WTC11 (cell line): ENCODE measurements around the gene DACT1. TPM values are rescaled to one million over a fixed set of nuclear protein-coding genes. Genes with fewer than 3 reads are reported as not detected.

Experiments used
- ATAC-seq: fragments of 200-7000 bp; cut with Tn5 transposase; 2 replicates; pipeline ENCODE4 v1.10.0; 2021; ENCODE audit warnings: mild to moderate bottlenecking, moderate library complexity
- CTCF ChIA-PET: fragments of 300-600 bp; sonication (Branson Sonifier 250); formaldehyde crosslinking; loops from one replicate; lab custom pipeline; 2021; ENCODE audit warnings: antibody characterized with exemption; lab: Charles Lee
- POLR2A ChIA-PET: fragments of 350-600 bp; sonication (Branson Sonifier 250); formaldehyde crosslinking; loops from one replicate; lab custom pipeline; 2021; ENCODE audit warnings: antibody characterized with exemption; lab: Charles Lee
- DNase-seq: peaks from one replicate; pipeline ENCODE4 v3.0.0; 2021; ENCODE audit warnings: low spot score
- H3K27ac Mint-ChIP-seq: 2 replicates; pipeline ENCODE4 v1.8.0; 2021; ENCODE audit warnings: mixed read lengths
- H3K27me3 Mint-ChIP-seq: 2 replicates; pipeline ENCODE4 v1.8.0; 2021; ENCODE audit warnings: low read depth, mild to moderate bottlenecking, moderate library complexity, mixed read lengths
- H3K36me3 Mint-ChIP-seq: 2 replicates; pipeline ENCODE4 v1.8.0; 2021; ENCODE audit warnings: mixed read lengths
- H3K4me1 Mint-ChIP-seq: 2 replicates; pipeline ENCODE4 v1.8.0; 2022; ENCODE audit warnings: mixed read lengths
- H3K4me3 Mint-ChIP-seq: 2 replicates; pipeline ENCODE4 v1.8.0; 2021; ENCODE audit warnings: mild to moderate bottlenecking, moderate library complexity, mixed read lengths
- H3K9me3 Mint-ChIP-seq: 2 replicates; pipeline ENCODE4 v1.8.0; 2021; ENCODE audit warnings: mixed read lengths
- AFF4 ChIP-seq: sonication (generic); formaldehyde crosslinking; IDR thresholded peaks from 2 replicates; pipeline ENCODE4 v1.8.1; 2023; ENCODE audit warnings: mild to moderate bottlenecking, missing genetic modification reagents, borderline replicate concordance
- CDX4 ChIP-seq: fragments of 250-450 bp; sonication (Bioruptor Pico); IDR thresholded peaks from 2 replicates; pipeline ENCODE4 v1.9.0; 2021; ENCODE audit warnings: moderate library complexity, mild to moderate bottlenecking, inconsistent platforms, borderline replicate concordance
- E2F4 ChIP-seq: sonication (generic); formaldehyde crosslinking; IDR thresholded peaks from 2 replicates; pipeline ENCODE4 v1.8.1; 2022; ENCODE audit warnings: low read depth, mild to moderate bottlenecking, moderate library complexity, missing genetic modification reagents, borderline replicate concordance
- FOXK1 ChIP-seq: sonication (generic); formaldehyde crosslinking; IDR thresholded peaks from 2 replicates; pipeline ENCODE4 v1.8.0; 2022; ENCODE audit warnings: mild to moderate bottlenecking, moderate library complexity, missing genetic modification reagents
- HMGA2 ChIP-seq: fragments of 250-450 bp; sonication (Bioruptor Pico); IDR thresholded peaks from 2 replicates; pipeline ENCODE4 v1.4.0; 2021; ENCODE audit warnings: mild to moderate bottlenecking, moderate library complexity
- NFYB ChIP-seq: sonication (generic); formaldehyde crosslinking; conservative IDR thresholded peaks from 2 replicates; pipeline ENCODE4 v1.8.0; 2022; ENCODE audit warnings: low read depth, missing genetic modification reagents
- PREB ChIP-seq: sonication (generic); formaldehyde crosslinking; IDR thresholded peaks from 2 replicates; pipeline ENCODE4 v1.8.1; 2022; ENCODE audit warnings: mild to moderate bottlenecking, missing genetic modification reagents, moderate library complexity, borderline replicate concordance
- RELA ChIP-seq: sonication (generic); formaldehyde crosslinking; IDR thresholded peaks from 2 replicates; pipeline ENCODE4 v1.8.1; 2022; ENCODE audit warnings: missing genetic modification reagents, mild to moderate bottlenecking, borderline replicate concordance
- ZNF263 ChIP-seq: sonication (generic); formaldehyde crosslinking; IDR thresholded peaks from 2 replicates; pipeline ENCODE4 v1.8.1; 2022; ENCODE audit warnings: low read depth, mild to moderate bottlenecking, moderate library complexity, missing genetic modification reagents
- total RNA-seq: library from RNA; stranded (reverse); gene quantifications from 3 replicates; pipeline ENCODE4 v1.2.3, GENCODE V29; 2021
- TF ChIP-seq, protein P1 (sequence below): sonication (generic); formaldehyde crosslinking; IDR thresholded peaks from 2 replicates; pipeline ENCODE4 v1.8.1; 2023; ENCODE audit warnings: mild to moderate bottlenecking, missing genetic modification reagents, moderate library complexity
- TF ChIP-seq, protein P2 (sequence below): sonication (generic); formaldehyde crosslinking; conservative IDR thresholded peaks from 2 replicates; pipeline ENCODE4 v1.8.1; 2023; ENCODE audit warnings: mild to moderate bottlenecking, low read depth, missing genetic modification reagents, moderate library complexity
- TF ChIP-seq, protein P3 (sequence below): sonication (generic); formaldehyde crosslinking; IDR thresholded peaks from 2 replicates; pipeline ENCODE4 v1.8.1; 2023; ENCODE audit warnings: mild to moderate bottlenecking, moderate library complexity, missing genetic modification reagents

The DACT1 gene
- total RNA-seq, 1 experiment from 2014 or later = 21.2 TPM

DNA sequence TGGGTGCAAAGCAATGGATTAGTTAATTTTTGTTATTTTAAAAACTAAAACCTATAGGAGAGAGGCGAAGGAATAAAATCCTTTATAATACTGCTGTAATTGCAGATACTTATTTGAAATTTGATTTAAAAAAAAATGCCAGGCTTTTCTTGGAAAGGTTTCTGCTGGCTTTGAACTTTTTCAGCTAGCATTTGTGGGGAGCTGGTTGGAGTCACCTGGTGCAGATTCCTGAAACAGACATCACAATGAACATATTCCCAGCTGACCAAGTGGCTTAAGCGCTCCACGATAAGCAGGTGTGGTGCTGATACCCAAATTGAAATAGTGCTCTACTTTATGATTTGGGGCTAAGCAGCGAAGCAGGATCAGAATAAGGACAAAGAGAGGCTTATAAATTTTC is 42.9 kb downstream of the DACT1 start (continued):
- TF ChIP-seq AFF4 (CRISPR knock-in tag) = no peak
- TF ChIP-seq NFYB (CRISPR knock-in tag) = no peak

DNA sequence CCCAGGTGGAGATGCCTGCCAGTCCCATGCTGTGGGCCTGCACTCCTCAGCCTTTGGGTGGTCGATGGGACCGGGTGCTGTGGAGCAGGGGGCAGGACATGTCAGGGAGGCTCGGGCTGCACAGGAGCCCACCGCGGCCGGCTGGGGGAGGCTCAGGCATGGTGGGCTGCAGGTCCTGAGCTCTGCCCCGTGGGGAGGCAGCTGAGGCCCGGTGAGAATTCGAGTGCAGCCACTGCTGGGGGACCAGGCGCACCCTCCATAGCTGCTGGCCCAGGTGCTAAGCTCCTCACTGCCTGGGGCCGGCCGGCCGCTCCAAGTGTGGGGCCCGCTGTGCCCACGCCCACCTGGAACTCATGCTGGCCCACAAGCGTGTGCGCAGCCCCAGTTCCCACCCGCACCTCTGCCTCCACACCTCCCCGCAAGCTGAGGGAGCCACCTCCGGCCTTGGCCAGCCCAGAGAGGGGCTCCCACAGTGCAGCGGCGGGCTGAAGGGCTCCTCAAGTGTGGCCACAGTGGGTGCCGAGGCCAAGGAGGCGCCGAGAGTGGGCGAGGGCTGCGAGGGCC is 49.6 kb downstream of the DACT1 start:
- Mint-ChIP-seq H3K4me3 (no peak overlapping the region), H3K4me1 (no peaks in the 10 kb centered on the region), H3K27me3 (no peaks in the 10 kb centered on the region; the same call in 1 of the 2 replicates), H3K36me3 (peaks cover 22% of the 10 kb centered on the region), H3K27ac (no peak overlapping the region), H3K9me3 (peaks cover 41% of the 10 kb centered on the region)
- TF ChIP-seq CDX4 (no peak), RELA (CRISPR knock-in tag) (no peak)
- ChIA-PET POLR2A (no interaction called here), CTCF (no interaction called here)
- DNase-seq = no peak
- ATAC-seq = no peak

DNA sequence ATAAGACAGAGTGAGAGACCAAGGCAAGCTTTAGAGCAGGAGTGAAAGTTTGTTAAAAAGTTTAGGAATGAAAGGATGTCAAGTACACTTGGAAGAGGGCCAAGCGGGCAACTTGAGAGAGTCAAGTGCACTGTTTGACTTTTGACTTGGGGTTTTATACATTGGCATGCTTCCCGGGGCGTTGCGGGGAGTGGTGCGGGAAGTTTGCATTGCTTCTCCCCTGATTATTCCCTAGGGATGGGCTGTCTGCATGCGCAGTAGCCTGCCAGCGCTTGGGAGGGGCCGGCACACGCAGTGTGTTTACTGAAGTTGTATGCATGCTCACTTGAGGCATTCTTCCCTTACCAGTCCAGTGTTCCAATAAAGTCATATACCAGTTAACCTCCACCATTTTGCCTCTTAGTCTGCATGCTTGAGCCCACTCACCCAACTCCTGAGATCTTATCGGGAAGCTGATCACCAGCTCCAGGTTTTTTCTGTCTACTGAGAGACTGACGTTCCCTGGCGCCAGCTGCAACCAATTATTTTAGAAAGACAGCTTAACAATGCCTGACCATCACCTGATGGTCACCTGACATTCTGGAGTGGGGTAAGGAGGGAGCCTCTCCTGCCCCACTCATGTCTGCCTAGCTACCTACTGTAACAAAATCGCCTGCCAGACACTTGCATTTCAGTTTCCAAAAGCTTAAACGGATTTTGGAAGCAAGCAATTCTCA is 53.2 kb downstream of the DACT1 start:
- no peak for DNase-seq
- POLR2A ChIA-PET = no interaction called here
- Mint-ChIP-seq H3K27me3 (no peaks in the 10 kb centered on the region; the same call in 1 of the 2 replicates), H3K4me1 (peaks cover 3% of the 10 kb centered on the region), H3K4me3 (no peak overlapping the region), H3K9me3 (peaks cover 28% of the 10 kb centered on the region), H3K27ac (no peak overlapping the region; the same call in 1 of the 2 replicates), H3K36me3 (peaks cover 22% of the 10 kb centered on the region)
- no peak for TF ChIP-seq FOXK1 (CRISPR knock-in tag)
- TF ChIP-seq ZNF263 (CRISPR knock-in tag) = no peak
- TF ChIP-seq, protein P1, sequence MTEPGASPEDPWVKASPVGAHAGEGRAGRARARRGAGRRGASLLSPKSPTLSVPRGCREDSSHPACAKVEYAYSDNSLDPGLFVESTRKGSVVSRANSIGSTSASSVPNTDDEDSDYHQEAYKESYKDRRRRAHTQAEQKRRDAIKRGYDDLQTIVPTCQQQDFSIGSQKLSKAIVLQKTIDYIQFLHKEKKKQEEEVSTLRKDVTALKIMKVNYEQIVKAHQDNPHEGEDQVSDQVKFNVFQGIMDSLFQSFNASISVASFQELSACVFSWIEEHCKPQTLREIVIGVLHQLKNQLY (CRISPR knock-in tag) = no peak
- TF ChIP-seq, protein P2, sequence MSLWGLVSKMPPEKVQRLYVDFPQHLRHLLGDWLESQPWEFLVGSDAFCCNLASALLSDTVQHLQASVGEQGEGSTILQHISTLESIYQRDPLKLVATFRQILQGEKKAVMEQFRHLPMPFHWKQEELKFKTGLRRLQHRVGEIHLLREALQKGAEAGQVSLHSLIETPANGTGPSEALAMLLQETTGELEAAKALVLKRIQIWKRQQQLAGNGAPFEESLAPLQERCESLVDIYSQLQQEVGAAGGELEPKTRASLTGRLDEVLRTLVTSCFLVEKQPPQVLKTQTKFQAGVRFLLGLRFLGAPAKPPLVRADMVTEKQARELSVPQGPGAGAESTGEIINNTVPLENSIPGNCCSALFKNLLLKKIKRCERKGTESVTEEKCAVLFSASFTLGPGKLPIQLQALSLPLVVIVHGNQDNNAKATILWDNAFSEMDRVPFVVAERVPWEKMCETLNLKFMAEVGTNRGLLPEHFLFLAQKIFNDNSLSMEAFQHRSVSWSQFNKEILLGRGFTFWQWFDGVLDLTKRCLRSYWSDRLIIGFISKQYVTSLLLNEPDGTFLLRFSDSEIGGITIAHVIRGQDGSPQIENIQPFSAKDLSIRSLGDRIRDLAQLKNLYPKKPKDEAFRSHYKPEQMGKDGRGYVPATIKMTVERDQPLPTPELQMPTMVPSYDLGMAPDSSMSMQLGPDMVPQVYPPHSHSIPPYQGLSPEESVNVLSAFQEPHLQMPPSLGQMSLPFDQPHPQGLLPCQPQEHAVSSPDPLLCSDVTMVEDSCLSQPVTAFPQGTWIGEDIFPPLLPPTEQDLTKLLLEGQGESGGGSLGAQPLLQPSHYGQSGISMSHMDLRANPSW = no peak
- no peak for TF ChIP-seq E2F4
- TF ChIP-seq, protein P3, sequence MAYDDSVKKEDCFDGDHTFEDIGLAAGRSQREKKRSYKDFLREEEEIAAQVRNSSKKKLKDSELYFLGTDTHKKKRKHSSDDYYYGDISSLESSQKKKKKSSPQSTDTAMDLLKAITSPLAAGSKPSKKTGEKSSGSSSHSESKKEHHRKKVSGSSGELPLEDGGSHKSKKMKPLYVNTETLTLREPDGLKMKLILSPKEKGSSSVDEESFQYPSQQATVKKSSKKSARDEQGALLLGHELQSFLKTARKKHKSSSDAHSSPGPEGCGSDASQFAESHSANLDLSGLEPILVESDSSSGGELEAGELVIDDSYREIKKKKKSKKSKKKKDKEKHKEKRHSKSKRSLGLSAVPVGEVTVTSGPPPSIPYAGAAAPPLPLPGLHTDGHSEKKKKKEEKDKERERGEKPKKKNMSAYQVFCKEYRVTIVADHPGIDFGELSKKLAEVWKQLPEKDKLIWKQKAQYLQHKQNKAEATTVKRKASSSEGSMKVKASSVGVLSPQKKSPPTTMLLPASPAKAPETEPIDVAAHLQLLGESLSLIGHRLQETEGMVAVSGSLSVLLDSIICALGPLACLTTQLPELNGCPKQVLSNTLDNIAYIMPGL (CRISPR knock-in tag) = no peak
- TF ChIP-seq HMGA2 (CRISPR knock-in tag) = no peak
- no peak for TF ChIP-seq PREB
- no peak for ATAC-seq
- CTCF ChIA-PET = interaction anchor here (1.4 kb wide), 1 partner anchor 53 kb away, joined by 3 read pairs; the partner anchor contains the start of gene DACT1
